A172 (cell line): Measurements from ENCODE around the gene PPT2. TPM values are rescaled to one million over a fixed set of nuclear protein-coding genes. Genes with fewer than 3 reads are reported as not detected.
"Not testable (repeated sequence)": the region's sequence is repeated elsewhere in the genome, so short reads cannot be mapped to it uniquely, and the experiment has no call there.

ENCODE experiments used
- DNase-seq: peaks from one replicate; pipeline ENCODE4 v3.0.0-alpha.2; 2015; ENCODE audit warnings: low spot score
- total RNA-seq: library from RNA; depleted of rRNA; stranded (reverse); fragments of >200 nt; shearing (Covaris generic); gene quantifications from 2 replicates; pipeline ENCODE4 v1.2.3, GENCODE V29; 2014; rRNA removed

PPT2 gene
- total RNA-seq, 1 experiment from 2014 or later, result 7.7 TPM

DNA sequence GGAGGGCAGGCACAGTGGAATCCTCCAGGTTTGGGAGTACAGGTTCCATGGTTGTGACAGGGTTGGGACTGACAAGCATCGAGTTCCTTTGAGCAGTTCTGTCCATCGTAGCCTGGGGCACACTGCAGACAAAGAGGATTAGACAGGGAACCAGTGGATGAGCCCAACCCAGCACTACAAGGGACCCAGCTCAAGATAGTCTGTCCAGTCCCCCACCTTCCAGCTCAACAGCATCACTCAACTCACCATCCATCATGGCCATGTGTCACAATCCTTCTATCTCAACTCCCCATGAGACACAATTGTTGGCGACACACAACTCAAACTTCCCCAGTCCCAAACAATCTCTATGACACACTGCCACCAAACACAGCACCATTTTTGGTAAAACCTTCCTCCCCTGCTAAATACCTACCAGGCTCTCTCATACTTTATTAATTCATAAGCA, 50.4 kb downstream of the PPT2 start:
- no peak for DNase-seq

DNA sequence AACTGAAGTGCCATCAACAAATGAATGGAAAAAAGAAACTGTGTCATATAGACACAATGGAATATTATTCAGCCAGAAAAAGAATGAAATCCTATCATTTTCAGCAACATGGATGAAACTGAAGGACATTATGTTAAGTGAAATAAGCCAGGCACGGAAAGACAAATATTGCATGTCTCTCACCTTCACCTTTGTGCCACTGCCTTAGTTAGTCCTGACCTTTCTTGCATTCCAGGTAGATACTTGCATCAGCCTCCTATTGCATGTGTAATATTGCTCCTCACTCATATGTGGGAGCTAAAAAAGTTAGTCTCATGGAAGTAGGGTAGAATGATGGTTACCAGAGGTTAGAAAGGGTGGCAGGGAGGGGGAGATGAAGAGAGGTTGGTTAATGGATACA, 55.1 kb downstream of the PPT2 start:
- DNase-seq, result no peak

DNA sequence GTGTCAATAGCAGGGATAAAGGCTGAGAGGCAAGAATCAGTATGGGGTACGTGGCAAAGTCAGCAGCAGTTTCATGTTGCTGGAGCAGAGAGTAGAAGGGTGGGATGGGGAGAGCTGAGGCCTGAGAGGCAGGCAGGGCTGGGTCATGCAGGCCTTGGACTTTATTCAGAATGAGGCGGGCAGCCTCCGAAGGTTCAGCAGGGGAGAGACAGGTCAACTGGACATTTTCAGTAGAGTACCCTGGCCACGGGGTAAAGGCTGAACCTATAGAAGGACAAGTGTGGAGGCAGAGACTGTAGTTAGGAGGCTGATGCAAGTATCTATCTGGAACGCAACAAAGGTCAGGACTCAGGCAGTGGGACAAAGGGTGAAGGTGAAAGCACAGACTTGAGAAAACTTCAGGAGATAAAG, 56.3 kb downstream of the PPT2 start:
- no peak for DNase-seq

DNA sequence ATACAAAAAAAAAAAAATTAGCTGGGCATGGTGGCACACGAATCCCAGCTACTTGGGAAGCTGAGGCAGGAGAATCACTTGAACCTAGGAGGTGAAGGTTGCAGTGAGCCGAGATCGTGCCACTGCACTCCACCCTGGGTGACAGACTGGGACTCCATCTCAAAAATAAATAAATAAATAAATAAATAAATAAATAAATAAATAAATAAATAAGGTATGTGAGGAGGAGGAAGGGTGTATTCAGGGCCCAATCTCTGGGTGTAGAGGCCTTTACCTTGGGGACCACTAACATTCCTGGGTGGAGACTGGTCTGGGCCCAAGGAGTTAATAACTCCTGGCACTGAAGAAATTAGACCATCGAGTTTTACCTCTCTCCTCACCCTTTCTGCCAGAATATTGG, 57.5 kb downstream of the PPT2 start:
- DNase-seq, result not testable (repeated sequence)

DNA sequence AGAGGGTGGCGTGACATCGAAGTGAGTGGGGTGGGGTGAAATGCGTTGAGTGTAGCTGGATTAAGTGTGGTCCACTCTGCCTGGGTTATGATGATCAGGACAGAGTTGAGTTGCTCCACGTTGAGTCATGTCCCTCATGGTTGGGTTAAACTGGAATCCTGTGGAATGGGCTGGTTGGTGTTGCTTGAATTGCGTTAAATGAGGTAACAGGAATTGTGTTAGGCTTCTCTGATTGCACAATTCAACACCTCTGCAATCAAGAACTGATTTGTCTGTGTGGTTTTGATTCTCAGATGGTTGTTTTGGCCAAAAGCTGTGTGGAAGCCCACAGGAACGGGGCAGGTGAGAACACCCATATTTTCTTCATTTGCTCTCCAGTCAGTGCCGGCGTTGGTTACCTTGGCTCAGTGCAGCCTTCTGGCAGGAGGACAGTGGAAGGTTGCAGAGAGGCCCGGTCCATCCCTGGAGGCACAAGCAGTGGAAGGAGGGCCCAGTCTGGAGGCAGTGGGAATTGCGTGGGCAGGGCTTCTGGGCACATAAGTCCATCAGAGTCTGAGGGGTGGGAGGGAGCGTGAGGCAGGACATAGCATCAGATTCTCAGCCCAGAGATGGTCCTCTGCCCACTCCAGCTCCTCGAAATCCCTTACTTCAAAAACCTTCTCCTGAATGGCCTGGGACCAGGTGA, 58.3 kb downstream of the PPT2 start:
- no peak for DNase-seq

Other genes starting within 250 kb of the PPT2 start
- 0.69 TPM in 1 of 2 replicates, not detected in the other for gene C2, start 226.4 kb upstream of the PPT2 start, total RNA-seq
- gene CFB, start 208.0 kb upstream of the PPT2 start, total RNA-seq, result 3.7 and 4.0 TPM in 2 replicates
- gene NELFE, start 195.2 kb upstream of the PPT2 start, total RNA-seq, result 92.1 and 117 TPM in 2 replicates
- 26.0 and 29.9 TPM in 2 replicates for gene SKIC2, start 195.0 kb upstream of the PPT2 start, total RNA-seq
- gene DXO, start 182.0 kb upstream of the PPT2 start, total RNA-seq, result 16.4 and 17.9 TPM in 2 replicates
- gene C4A, start 172.1 kb upstream of the PPT2 start, total RNA-seq, result 1.2 and 1.6 TPM in 2 replicates
- gene C4B, start 139.3 kb upstream of the PPT2 start, total RNA-seq, result 0.62 and 2.5 TPM in 2 replicates
- 0.05 TPM in 1 of 2 replicates, not detected in the other for gene CYP21A2, start 115.7 kb upstream of the PPT2 start, total RNA-seq
- gene TNXB, start 44.8 kb upstream of the PPT2 start, total RNA-seq, result 45.0 and 45.7 TPM in 2 replicates
- gene ATF6B, start 25.9 kb upstream of the PPT2 start, total RNA-seq, result 19.9 and 22.2 TPM in 2 replicates
- 4.8 and 8.8 TPM in 2 replicates for gene FKBPL, start 23.9 kb upstream of the PPT2 start, total RNA-seq
- not detected in 2 replicates for gene PRRT1, start 2.2 kb upstream of the PPT2 start, total RNA-seq
- 1.9 and 4.9 TPM in 2 replicates for gene EGFL8, start 10.5 kb downstream of the PPT2 start, total RNA-seq
- 29.6 and 36.2 TPM in 2 replicates for gene AGPAT1, start 21.9 kb downstream of the PPT2 start, total RNA-seq
- 59.4 and 61.7 TPM in 2 replicates for gene RNF5, start 24.3 kb downstream of the PPT2 start, total RNA-seq
- 0.60 and 2.2 TPM in 2 replicates for gene AGER, start 30.1 kb downstream of the PPT2 start, total RNA-seq
- gene PBX2, start 36.1 kb downstream of the PPT2 start, total RNA-seq, result 18.1 and 21.4 TPM in 2 replicates
- gene GPSM3, start 38.5 kb downstream of the PPT2 start, total RNA-seq, result 3.1 and 3.4 TPM in 2 replicates
- gene NOTCH4, start 69.9 kb downstream of the PPT2 start, total RNA-seq, result 0.81 and 1.6 TPM in 2 replicates
- not detected in 2 replicates for gene TSBP1, start 217.8 kb downstream of the PPT2 start, total RNA-seq